Measurements from ENCODE around the gene SHLD1. TPM values are rescaled to one million over a fixed set of nuclear protein-coding genes. Genes with fewer than 3 reads are reported as not detected.
"Not testable (repeated sequence)": the region's sequence is repeated elsewhere in the genome, so short reads cannot be mapped to it uniquely, and the experiment has no call there.

SHLD1 gene
- total RNA-seq, 1 donor from 2014 or later = 3.5 TPM

DNA sequence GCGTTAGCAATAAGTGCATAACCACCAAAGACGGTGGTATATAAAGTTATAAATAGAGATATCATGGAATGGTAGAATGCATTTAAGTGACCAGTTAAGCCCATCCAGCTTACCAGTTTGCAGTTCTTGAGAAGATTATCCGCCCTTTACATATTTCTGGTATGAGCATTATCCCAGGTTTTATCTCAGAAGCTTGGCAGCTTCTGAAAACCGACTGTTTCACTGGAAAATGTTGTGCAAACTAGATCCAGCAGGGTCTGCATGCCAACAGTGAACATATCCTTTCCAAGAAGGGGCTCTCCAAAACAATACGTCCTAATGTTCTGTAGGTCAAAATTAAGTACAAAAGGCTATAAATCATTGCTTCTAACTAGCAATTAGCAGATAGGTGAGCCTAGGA lies 29.5 kb upstream of the SHLD1 start:
- H3K27me3 Mint-ChIP-seq (ENCODE audit: low read depth, unreplicated experiment) = peaks cover 6% of the 10 kb centered on the region
- no peaks in the 10 kb centered on the region for H3K79me2 ChIP-seq (ENCODE audit: insufficient read depth, low read length)
- H3K9me3 Mint-ChIP-seq (ENCODE audit: unreplicated experiment) = peaks cover 1% of the 10 kb centered on the region
- no peak overlapping the region for H3K27ac Mint-ChIP-seq (ENCODE audit: unreplicated experiment)
- FAIRE-seq = no peak
- H3K4me1 Mint-ChIP-seq (ENCODE audit: low read depth, unreplicated experiment) = peaks cover 6% of the 10 kb centered on the region
- no peak for TF ChIP-seq EZH2 (IDR thresholded peaks at IDR 0.05; ENCODE audit: insufficient read depth, low read length)
- TF ChIP-seq, protein P1, sequence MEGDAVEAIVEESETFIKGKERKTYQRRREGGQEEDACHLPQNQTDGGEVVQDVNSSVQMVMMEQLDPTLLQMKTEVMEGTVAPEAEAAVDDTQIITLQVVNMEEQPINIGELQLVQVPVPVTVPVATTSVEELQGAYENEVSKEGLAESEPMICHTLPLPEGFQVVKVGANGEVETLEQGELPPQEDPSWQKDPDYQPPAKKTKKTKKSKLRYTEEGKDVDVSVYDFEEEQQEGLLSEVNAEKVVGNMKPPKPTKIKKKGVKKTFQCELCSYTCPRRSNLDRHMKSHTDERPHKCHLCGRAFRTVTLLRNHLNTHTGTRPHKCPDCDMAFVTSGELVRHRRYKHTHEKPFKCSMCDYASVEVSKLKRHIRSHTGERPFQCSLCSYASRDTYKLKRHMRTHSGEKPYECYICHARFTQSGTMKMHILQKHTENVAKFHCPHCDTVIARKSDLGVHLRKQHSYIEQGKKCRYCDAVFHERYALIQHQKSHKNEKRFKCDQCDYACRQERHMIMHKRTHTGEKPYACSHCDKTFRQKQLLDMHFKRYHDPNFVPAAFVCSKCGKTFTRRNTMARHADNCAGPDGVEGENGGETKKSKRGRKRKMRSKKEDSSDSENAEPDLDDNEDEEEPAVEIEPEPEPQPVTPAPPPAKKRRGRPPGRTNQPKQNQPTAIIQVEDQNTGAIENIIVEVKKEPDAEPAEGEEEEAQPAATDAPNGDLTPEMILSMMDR (IDR thresholded peaks at IDR 0.05; ENCODE audit: insufficient read depth, low read depth, low read length) = no peak
- no peak overlapping the region for H3K4me2 ChIP-seq (ENCODE audit: low read length)
- H3K27me3 ChIP-seq (ENCODE audit: insufficient read depth, low read length) = no peaks in the 10 kb centered on the region
- H3K27ac ChIP-seq (ENCODE audit: low read depth, low read length) = no peak overlapping the region
- H3K4me3 Mint-ChIP-seq (ENCODE audit: unreplicated experiment) = no peak overlapping the region
- H3K9me3 ChIP-seq (ENCODE audit: insufficient read depth, low read depth, low read length) = no peaks in the 10 kb centered on the region
- no peaks in the 10 kb centered on the region for H3K36me3 Mint-ChIP-seq (ENCODE audit: low read depth, unreplicated experiment)
- DNase-seq (ENCODE audit: low read depth) = peak; percentile 35
- peaks cover 6% of the 10 kb centered on the region for H3K4me1 ChIP-seq (ENCODE audit: insufficient read depth, low read length)
- H3K9ac ChIP-seq (ENCODE audit: low read length) = no peak overlapping the region
- H4K20me1 ChIP-seq (ENCODE audit: insufficient read depth, low read length) = no peaks in the 10 kb centered on the region
- H2AFZ ChIP-seq (ENCODE audit: low read depth, low read length) = no peak overlapping the region
- H3K36me3 ChIP-seq (ENCODE audit: insufficient read depth, low read length) = no peaks in the 10 kb centered on the region
- no peak overlapping the region for H3K4me3 ChIP-seq (ENCODE audit: insufficient read depth, low read depth, low read length)

DNA sequence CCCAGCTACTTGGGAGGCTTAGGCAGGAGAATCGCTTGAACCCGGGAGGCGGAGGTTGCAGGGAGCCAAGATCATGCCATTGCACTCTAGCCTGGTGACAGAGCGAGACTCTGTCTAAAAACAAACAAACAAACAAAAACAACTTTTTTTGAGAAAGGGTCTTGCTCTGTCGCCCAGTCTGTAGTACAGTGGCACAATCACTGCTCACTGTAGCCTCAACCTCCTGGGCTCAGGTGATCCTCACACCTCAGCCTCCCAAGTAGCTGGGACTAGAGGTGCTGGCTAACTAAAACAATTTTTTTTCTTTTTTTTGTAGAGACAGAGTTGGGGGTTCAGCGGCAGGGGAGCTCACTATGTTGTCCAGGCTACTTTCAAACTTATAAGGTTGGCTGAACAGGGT lies 28.8 kb upstream of the SHLD1 start:
- FAIRE-seq; H4K20me1 ChIP-seq (ENCODE audit: insufficient read depth, low read length); DNase-seq (ENCODE audit: low read depth); H3K4me3 ChIP-seq (ENCODE audit: insufficient read depth, low read depth, low read length); H3K9me3 ChIP-seq (ENCODE audit: insufficient read depth, low read depth, low read length); H3K36me3 Mint-ChIP-seq (ENCODE audit: low read depth, unreplicated experiment); H3K36me3 ChIP-seq (ENCODE audit: insufficient read depth, low read length); H3K4me3 Mint-ChIP-seq (ENCODE audit: unreplicated experiment); H3K9me3 Mint-ChIP-seq (ENCODE audit: unreplicated experiment); H3K4me2 ChIP-seq (ENCODE audit: low read length); H3K27me3 ChIP-seq (ENCODE audit: insufficient read depth, low read length); H2AFZ ChIP-seq (ENCODE audit: low read depth, low read length); H3K4me1 ChIP-seq (ENCODE audit: insufficient read depth, low read length); H3K27ac ChIP-seq (ENCODE audit: low read depth, low read length); H3K27me3 Mint-ChIP-seq (ENCODE audit: low read depth, unreplicated experiment); H3K27ac Mint-ChIP-seq (ENCODE audit: unreplicated experiment); H3K79me2 ChIP-seq (ENCODE audit: insufficient read depth, low read length); H3K9ac ChIP-seq (ENCODE audit: low read length); H3K4me1 Mint-ChIP-seq (ENCODE audit: low read depth, unreplicated experiment): not testable (repeated sequence)

DNA sequence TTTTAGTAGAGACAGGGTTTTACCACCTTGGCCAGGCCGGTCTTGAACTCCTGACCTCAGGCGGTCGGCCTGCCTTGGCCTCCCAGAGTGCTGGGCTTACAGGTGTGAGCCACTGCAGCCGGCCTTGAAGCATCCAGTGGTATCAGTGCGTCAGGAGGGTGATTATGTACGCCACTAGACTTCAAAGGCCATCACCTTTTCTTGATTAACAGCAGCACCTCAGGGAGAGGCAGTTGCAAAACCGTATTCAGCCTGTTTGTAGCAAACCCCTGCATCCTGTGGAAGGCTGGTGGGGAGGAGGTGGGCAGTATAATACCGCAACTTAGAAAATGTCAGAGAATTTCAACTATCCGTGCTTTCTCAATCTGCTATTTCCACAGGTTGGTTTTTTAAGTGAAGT lies 27.3 kb upstream of the SHLD1 start:
- H3K4me3 Mint-ChIP-seq (ENCODE audit: unreplicated experiment) = no peak overlapping the region
- Histone ChIP-seq H4K20me1 (ENCODE audit: insufficient read depth, low read length) (no peaks in the 10 kb centered on the region), H3K4me1 (ENCODE audit: insufficient read depth, low read length) (peaks cover 6% of the 10 kb centered on the region), H3K4me2 (ENCODE audit: low read length) (no peak overlapping the region), H3K27me3 (ENCODE audit: insufficient read depth, low read length) (no peaks in the 10 kb centered on the region), H3K9me3 (ENCODE audit: insufficient read depth, low read depth, low read length) (no peaks in the 10 kb centered on the region), H2AFZ (ENCODE audit: low read depth, low read length) (no peak overlapping the region), H3K9ac (ENCODE audit: low read length) (no peak overlapping the region), H3K36me3 (ENCODE audit: insufficient read depth, low read length) (no peaks in the 10 kb centered on the region), H3K79me2 (ENCODE audit: insufficient read depth, low read length) (no peaks in the 10 kb centered on the region), H3K27ac (ENCODE audit: low read depth, low read length) (no peak overlapping the region), H3K4me3 (ENCODE audit: insufficient read depth, low read depth, low read length) (no peak overlapping the region)
- no peak for TF ChIP-seq EZH2 (IDR thresholded peaks at IDR 0.05; ENCODE audit: insufficient read depth, low read length)
- TF ChIP-seq, protein P1 (IDR thresholded peaks at IDR 0.05; ENCODE audit: insufficient read depth, low read depth, low read length) = no peak
- DNase-seq (ENCODE audit: low read depth) (no peak), FAIRE-seq (no peak)
- H3K4me1 Mint-ChIP-seq (ENCODE audit: low read depth, unreplicated experiment) = peaks cover 6% of the 10 kb centered on the region
- H3K27ac Mint-ChIP-seq (ENCODE audit: unreplicated experiment) = no peak overlapping the region
- no peaks in the 10 kb centered on the region for H3K36me3 Mint-ChIP-seq (ENCODE audit: low read depth, unreplicated experiment)
- H3K9me3 Mint-ChIP-seq (ENCODE audit: unreplicated experiment) = peaks cover 7% of the 10 kb centered on the region
- peaks cover 6% of the 10 kb centered on the region for H3K27me3 Mint-ChIP-seq (ENCODE audit: low read depth, unreplicated experiment)

DNA sequence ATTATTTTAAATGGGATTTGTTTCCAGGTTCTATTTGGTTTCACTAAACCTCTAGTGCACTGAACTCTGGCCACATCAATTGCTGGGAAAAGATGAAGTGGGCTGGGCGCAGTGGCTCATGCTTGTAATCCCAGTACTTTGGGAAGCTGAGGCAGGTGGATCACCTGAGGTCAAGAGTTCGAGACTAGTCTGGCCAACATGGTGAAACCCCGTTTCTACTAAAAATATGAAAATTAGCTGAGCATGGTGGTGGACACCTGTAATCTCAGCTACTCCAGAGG lies 25.1 kb upstream of the SHLD1 start:
- not testable (repeated sequence) for H2AFZ ChIP-seq (ENCODE audit: low read depth, low read length); H3K9me3 Mint-ChIP-seq (ENCODE audit: unreplicated experiment); DNase-seq (ENCODE audit: low read depth); H3K79me2 ChIP-seq (ENCODE audit: insufficient read depth, low read length); H3K4me2 ChIP-seq (ENCODE audit: low read length); H3K27me3 Mint-ChIP-seq (ENCODE audit: low read depth, unreplicated experiment); H3K27me3 ChIP-seq (ENCODE audit: insufficient read depth, low read length); H3K4me1 Mint-ChIP-seq (ENCODE audit: low read depth, unreplicated experiment); H3K9ac ChIP-seq (ENCODE audit: low read length); H4K20me1 ChIP-seq (ENCODE audit: insufficient read depth, low read length); H3K36me3 Mint-ChIP-seq (ENCODE audit: low read depth, unreplicated experiment); H3K27ac Mint-ChIP-seq (ENCODE audit: unreplicated experiment); H3K4me3 Mint-ChIP-seq (ENCODE audit: unreplicated experiment); H3K4me1 ChIP-seq (ENCODE audit: insufficient read depth, low read length); H3K36me3 ChIP-seq (ENCODE audit: insufficient read depth, low read length); H3K9me3 ChIP-seq (ENCODE audit: insufficient read depth, low read depth, low read length); H3K4me3 ChIP-seq (ENCODE audit: insufficient read depth, low read depth, low read length); FAIRE-seq; H3K27ac ChIP-seq (ENCODE audit: low read depth, low read length)
